Fibroblast of villous mesenchyme (primary cell): ENCODE measurements around the gene PSMG1. TPM values are rescaled to one million over a fixed set of nuclear protein-coding genes. Genes with fewer than 3 reads are reported as not detected.
A peak's percentile ranks its signal among the peaks of the same experiment; 100 is the strongest.

Experiments
- DNase-seq: peaks from one replicate; pipeline ENCODE4 v3.0.0-alpha.2; 2010; ENCODE audit warnings: low read depth
- H3K4me3 ChIP-seq: 2 replicates; pipeline ENCODE4 v1.5.1; 2011; ENCODE audit warnings: low read depth, mild to moderate bottlenecking, low read length
- CTCF ChIP-seq: IDR thresholded peaks from 2 replicates; pipeline ENCODE4 v1.5.1; 2012; ENCODE audit warnings: low read depth, mild to moderate bottlenecking, low read length; ENCODE audit not compliant: insufficient read depth
- total RNA-seq: library from RNA; depleted of rRNA; stranded (reverse); fragments of >200 nt; gene quantifications from 2 replicates; pipeline ENCODE4 v1.2.3, GENCODE V29; 2012

Gene PSMG1
- total RNA-seq, 1 donor = 70.0 TPM

GRCh38 chr21:39182484-39183271 is 573 bp downstream of the PSMG1 start:
- no peak for TF ChIP-seq CTCF
- peak; percentile 47 for DNase-seq
- peak overlapping the region; percentile 90 for H3K4me3 ChIP-seq

DNA sequence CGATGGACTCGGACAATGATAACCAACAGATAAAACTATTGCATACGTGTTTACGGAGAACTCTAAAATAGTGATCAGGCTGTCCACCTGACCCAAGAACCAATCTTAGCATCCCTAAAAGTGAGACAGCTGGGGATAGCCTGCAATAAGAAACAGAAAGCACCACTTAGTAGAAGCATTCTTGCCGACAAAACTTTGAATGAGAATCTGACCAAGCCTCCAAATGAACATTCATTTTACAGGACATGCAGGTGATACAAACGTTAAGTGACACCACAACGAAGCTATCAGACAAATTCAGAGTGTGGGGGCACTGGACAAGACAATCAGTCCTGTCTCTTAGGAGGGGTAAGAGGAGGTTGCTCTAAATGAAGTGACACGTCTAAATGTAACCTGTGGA is 1.2 kb downstream of the PSMG1 start:
- no peak for TF ChIP-seq CTCF
- peak; percentile 23 for DNase-seq
- peak overlapping the region; percentile 90 for H3K4me3 ChIP-seq

- DNase-seq = no peak
- TF ChIP-seq CTCF = no peak
- peak overlapping the region; percentile 90 for H3K4me3 ChIP-seq
Measured at GRCh38 chr21:39181205-39181818, 1.9 kb downstream of the PSMG1 start.

- DNase-seq = no peak
- H3K4me3 ChIP-seq = no peak overlapping the region
- peak; percentile 36 for TF ChIP-seq CTCF
Measured at GRCh38 chr21:39180429-39181019, 2.7 kb downstream of the PSMG1 start.

- TF ChIP-seq CTCF = no peak
- H3K4me3 ChIP-seq = no peak overlapping the region
- no peak for DNase-seq
Measured at GRCh38 chr21:39178421-39178820, 4.8 kb downstream of the PSMG1 start.

DNA sequence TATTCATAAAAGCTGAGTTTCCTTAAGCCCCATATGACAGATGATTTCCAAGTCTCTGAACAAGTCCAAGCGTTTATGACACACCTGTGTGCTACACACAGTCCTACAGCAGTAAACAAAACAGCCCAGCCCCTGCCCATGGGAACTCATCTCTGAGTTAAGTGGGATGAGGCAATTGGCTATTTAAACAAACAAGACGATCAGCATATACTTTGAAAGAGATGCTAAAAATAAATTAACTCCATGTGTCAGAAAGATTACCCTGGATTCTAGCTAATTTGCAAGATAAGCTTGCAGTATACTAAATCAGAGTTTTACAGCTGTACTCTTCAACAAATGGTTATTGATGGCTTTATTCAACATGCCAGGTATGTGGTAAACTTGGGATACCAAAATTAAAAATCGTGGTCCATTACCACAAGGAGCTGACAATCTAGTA is 7.0 kb downstream of the PSMG1 start:
- no peak overlapping the region for H3K4me3 ChIP-seq
- peak; percentile 46 for DNase-seq
- TF ChIP-seq CTCF = no peak
